Measurements from ENCODE around the gene ESPNL.

The ESPNL gene

DNA sequence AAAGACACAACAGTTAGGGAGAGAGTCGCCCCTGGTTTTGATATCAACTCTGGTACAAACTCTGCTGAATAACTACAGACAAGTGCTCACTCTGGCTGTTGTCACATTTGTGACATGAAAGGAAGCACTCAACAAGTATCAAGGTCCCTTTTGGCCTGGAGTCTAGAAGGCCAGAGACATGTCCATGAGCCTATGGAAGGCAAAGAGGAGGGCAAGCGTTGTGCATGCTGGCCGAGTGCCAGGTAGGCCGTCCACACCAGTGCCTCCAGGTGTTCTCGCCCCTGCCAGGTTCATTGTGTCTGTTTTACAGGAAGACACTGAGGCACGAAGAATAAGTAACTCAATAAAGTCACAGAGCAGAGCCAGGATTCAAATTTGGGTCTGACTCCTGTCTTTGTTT is 82.2 kb downstream of the ESPNL start:
- Histone ChIP-seq H4K20me1 (ENCODE audit: insufficient read depth, low read length) (peaks cover 17% of the 10 kb centered on the region; the same call in 1 of the 2 replicates), H3K4me1 (ENCODE audit: insufficient read depth, low read length) (no peaks in the 10 kb centered on the region), H3K9ac (ENCODE audit: low read depth, low read length) (no peak overlapping the region), H3K27ac (ENCODE audit: low read length) (no peak overlapping the region), H3K9me3 (ENCODE audit: insufficient read depth, low read length, severe bottlenecking) (no peaks in the 10 kb centered on the region), H3K79me2 (ENCODE audit: insufficient read depth, low read length) (no peaks in the 10 kb centered on the region; the same call in 1 of the 2 replicates), H2AFZ (ENCODE audit: low read depth, low read length) (no peak overlapping the region), H3K36me3 (ENCODE audit: insufficient read depth, low read length) (peaks cover 99% of the 10 kb centered on the region), H3K4me2 (ENCODE audit: insufficient read depth, low read length) (no peak overlapping the region), H3K27me3 (ENCODE audit: insufficient read depth, low read length, poor library complexity) (no peaks in the 10 kb centered on the region), H3K4me3 (ENCODE audit: low read depth in 1 of 2, low read length in 2 of 2) (no peak overlapping the region)
- no peak for ATAC-seq (ENCODE audit: insufficient read depth, low read depth)
- TF ChIP-seq EZH2 (IDR thresholded peaks at IDR 0.05; ENCODE audit: borderline replicate concordance, low read depth, low read length, severe bottlenecking), result no peak
- TF ChIP-seq, protein P1, sequence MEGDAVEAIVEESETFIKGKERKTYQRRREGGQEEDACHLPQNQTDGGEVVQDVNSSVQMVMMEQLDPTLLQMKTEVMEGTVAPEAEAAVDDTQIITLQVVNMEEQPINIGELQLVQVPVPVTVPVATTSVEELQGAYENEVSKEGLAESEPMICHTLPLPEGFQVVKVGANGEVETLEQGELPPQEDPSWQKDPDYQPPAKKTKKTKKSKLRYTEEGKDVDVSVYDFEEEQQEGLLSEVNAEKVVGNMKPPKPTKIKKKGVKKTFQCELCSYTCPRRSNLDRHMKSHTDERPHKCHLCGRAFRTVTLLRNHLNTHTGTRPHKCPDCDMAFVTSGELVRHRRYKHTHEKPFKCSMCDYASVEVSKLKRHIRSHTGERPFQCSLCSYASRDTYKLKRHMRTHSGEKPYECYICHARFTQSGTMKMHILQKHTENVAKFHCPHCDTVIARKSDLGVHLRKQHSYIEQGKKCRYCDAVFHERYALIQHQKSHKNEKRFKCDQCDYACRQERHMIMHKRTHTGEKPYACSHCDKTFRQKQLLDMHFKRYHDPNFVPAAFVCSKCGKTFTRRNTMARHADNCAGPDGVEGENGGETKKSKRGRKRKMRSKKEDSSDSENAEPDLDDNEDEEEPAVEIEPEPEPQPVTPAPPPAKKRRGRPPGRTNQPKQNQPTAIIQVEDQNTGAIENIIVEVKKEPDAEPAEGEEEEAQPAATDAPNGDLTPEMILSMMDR (IDR thresholded peaks at IDR 0.05; ENCODE audit: borderline replicate concordance, extremely low read depth, low read length, poor library complexity, severe bottlenecking), result no peak
- DNase-seq, result no peak

All from DND-41 (cell line).